RWPE2 (cell line): ENCODE results near the gene SPHK1.

Experiments used
- ATAC-seq: fragments of 200-7000 bp; cut with Tn5 transposase; 3 replicates; pipeline ENCODE4 v1.9.1; 2021; ENCODE audit warnings: low read depth
- DNase-seq: peaks from one replicate; pipeline ENCODE4 v3.0.0-alpha.2; 2020; ENCODE audit warnings: low spot score
- H3K27ac ChIP-seq: fragments of 450-650 bp; 2 replicates; pipeline ENCODE4 v1.5.1; 2017; ENCODE audit warnings: mild to moderate bottlenecking; ENCODE audit not compliant: poor library complexity, severe bottlenecking
- H3K27me3 ChIP-seq: fragments of 250-450 bp; sonication (Bioruptor Pico); 2 replicates; pipeline ENCODE4 v1.5.1; 2021; ENCODE audit warnings: mild to moderate bottlenecking, moderate library complexity; ENCODE audit not compliant: insufficient read depth, poor library complexity, severe bottlenecking
- H3K36me3 ChIP-seq: fragments of 250-450 bp; sonication (Bioruptor Pico); 2 replicates; pipeline ENCODE4 v1.5.1; 2020; ENCODE audit warnings: low read depth, mild to moderate bottlenecking, moderate library complexity
- H3K4me1 ChIP-seq: fragments of 250-450 bp; sonication (Bioruptor Pico); 2 replicates; pipeline ENCODE4 v1.5.1; 2021; ENCODE audit warnings: mild to moderate bottlenecking, moderate library complexity; ENCODE audit not compliant: insufficient read depth, poor library complexity, severe bottlenecking
- H3K4me3 ChIP-seq: fragments of 250-450 bp; sonication (Bioruptor Pico); 2 replicates; pipeline ENCODE4 v1.5.1; 2021; ENCODE audit warnings: mild to moderate bottlenecking, moderate library complexity; ENCODE audit not compliant: severe bottlenecking
- H3K9me3 ChIP-seq: fragments of 250-450 bp; sonication (Bioruptor Pico); 2 replicates; pipeline ENCODE4 v1.5.1; 2021; ENCODE audit warnings: mild to moderate bottlenecking, moderate library complexity; ENCODE audit not compliant: severe bottlenecking
- CTCF ChIP-seq: fragments of 450-650 bp; IDR thresholded peaks from one replicate; pipeline ENCODE4 v1.5.1; 2017; ENCODE audit warnings: mild to moderate bottlenecking, moderate library complexity; ENCODE audit not compliant: poor library complexity, severe bottlenecking

Gene SPHK1

GRCh38 chr17:76351526-76352071 lies 32.8 kb upstream of the SPHK1 start:
- Histone ChIP-seq H3K4me1 (peaks cover 6% of the 10 kb centered on the region), H3K27me3 (no peaks in the 10 kb centered on the region), H3K27ac (peak overlapping the region; percentile 11), H3K36me3 (peaks cover 21% of the 10 kb centered on the region), H3K9me3 (no peaks in the 10 kb centered on the region), H3K4me3 (no peak overlapping the region)
- TF ChIP-seq CTCF = no peak
- DNase-seq (no peak), ATAC-seq (no peak)

GRCh38 chr17:76353004-76353598 lies 31.3 kb upstream of the SPHK1 start:
- TF ChIP-seq CTCF = no peak
- peaks cover 13% of the 10 kb centered on the region for H3K36me3 ChIP-seq
- ATAC-seq = peak; percentile 22

GRCh38 chr17:76353599-76354316 lies 30.7 kb upstream of the SPHK1 start, which contains the start of gene PRPSAP1:
PRPSAP1 (minus strand) TSS chr17:76353916; CDS start chr17:76353703, 213 bp downstream.
- no peak for TF ChIP-seq CTCF
- peak; percentile 91 for DNase-seq
- Histone ChIP-seq H3K4me3 (peak within 1 kb of the TSS; percentile 74), H3K9me3 (no peaks in the 10 kb centered on the region), H3K27ac (peak within 1 kb of the TSS; percentile 67), H3K36me3 (peaks cover 6% of the 10 kb centered on the region), H3K4me1 (peaks cover 10% of the 10 kb centered on the region), H3K27me3 (no peaks in the 10 kb centered on the region)
- peak; percentile 92 for ATAC-seq

More at GRCh38 chr17:76353004-76353598, 31.3 kb upstream of the SPHK1 start:
- Histone ChIP-seq H3K27ac (peak overlapping the region; percentile 67), H3K27me3 (no peaks in the 10 kb centered on the region), H3K4me3 (peak overlapping the region; percentile 74), H3K9me3 (no peaks in the 10 kb centered on the region), H3K4me1 (peaks cover 10% of the 10 kb centered on the region)
- DNase-seq = peak; percentile 68

- Histone ChIP-seq H3K36me3 (peaks cover 5% of the 10 kb centered on the region; the same call in 1 of the 2 replicates), H3K27me3 (no peaks in the 10 kb centered on the region), H3K27ac (peak overlapping the region; percentile 67), H3K4me1 (peaks cover 10% of the 10 kb centered on the region), H3K9me3 (no peaks in the 10 kb centered on the region), H3K4me3 (peak overlapping the region; percentile 74)
- ATAC-seq (no peak; the same call in 2 of the 3 replicates), DNase-seq (peak; percentile 56)
- no peak for TF ChIP-seq CTCF
These were observed 30.1 kb upstream of the SPHK1 start for GRCh38 chr17:76354317-76354729.
